Stimulated activated CD4-positive, alpha-beta T cell treated with anti-CD3 and anti-CD28 coated beads, TNF-alpha, amount 100 ng/mL, for 48 hours (primary cell): ENCODE results near the gene NTNG1.
"Not testable (repeated sequence)": the region's sequence is repeated elsewhere in the genome, so short reads cannot be mapped to it uniquely, and the experiment has no call there.

Experiments
- DNase-seq, 3 donors: peaks; one replicate each; pipeline ENCODE4 v3.0.0-alpha.2; 2020; ENCODE audit warnings: low read depth in 3 of 3

NTNG1 gene

DNA sequence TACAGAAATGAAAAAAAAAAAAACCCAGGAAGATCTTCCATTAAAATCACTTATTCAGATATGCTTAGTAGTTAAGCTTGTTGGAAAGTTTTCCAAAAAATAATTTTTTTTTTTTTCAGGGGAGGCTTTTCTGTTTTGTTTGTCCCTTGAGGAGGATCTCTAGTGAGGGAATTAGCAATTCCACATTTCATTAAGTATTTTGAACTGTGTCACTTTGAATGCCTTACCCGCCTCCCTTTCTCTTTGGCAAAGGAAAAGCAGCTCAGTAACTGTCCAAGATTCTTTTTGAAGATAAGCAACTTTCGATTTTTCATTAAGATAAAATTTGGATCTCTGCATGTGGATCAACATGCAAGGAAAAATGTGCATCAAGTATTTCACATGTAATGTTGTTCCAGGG lies 1.8 kb downstream of the NTNG1 start:
- DNase-seq = no peak

DNA sequence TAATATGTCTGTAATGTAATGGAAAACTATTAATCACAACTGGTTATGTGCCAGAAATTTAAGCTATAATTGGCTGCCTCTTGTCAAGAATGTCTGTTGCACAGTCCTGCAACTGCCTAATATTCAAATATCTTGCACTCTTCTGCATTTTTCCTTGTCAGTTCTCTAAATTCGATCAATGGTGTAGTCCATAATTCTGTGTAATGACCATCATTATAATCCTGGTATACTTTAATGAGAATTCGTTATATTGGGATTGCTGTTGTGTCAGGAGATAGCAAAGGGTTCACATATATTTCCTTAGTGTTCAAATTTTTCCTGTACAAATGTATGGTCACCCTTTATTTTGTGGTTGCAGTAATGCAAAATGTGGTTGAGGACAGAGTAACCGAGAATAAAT lies 4.8 kb downstream of the NTNG1 start:
- DNase-seq = no peak

DNA sequence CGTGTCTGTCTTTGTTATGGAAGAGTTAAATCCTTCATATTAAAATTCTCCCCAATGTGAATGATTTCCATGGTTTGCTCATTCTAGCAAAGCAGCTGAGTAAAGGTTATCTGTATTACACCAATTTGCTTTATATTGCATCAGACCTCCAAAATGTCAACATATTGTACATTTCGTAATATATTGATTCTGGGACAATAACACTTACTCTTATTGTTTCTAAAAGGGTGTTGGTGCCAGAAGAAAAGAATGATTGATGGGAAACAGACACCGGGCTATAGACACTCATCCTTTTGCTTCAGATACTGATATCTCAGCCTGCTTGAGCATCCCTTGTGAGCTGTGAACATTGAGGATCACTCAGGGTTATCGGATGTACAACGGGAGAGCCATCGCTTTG lies 7.0 kb downstream of the NTNG1 start:
- no peak for DNase-seq

DNA sequence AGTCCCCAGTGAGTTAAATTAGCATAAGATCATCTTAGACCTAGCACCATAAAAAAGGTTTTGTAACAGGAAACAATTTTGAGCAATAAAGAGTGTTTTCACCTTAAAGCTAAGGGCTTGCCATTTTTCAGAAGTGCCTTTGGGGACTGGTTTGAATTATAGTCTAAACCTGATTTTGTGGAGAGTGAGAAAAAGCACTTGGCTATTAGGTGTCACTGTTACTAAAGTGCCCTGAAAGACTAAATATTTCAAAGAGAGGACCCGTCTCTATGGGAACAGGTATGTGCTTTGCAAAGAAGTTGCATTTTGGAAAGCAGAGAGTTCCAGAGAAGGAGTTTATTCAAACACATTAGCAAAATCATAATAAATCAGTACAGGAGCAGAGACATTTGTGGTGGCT lies 9.1 kb downstream of the NTNG1 start:
- no peak for DNase-seq

DNA sequence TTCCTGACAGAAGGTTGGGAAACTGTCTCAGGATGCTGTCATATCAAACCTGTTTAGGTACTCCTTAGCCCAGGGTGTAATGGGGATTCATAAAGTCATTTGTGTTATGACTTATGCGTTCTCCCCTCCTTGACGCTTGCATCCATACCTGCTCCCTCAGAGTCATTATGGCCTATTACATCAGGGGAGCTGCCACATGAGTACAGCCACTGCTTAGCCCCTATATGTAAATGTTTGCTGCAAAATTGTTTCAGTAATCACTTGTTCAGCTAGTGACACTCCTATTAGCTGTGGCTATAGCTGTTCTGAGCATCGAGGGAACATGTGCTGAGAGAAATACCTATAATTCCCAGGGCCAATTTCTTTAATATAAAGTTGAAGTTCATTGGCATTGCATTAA lies 10.5 kb downstream of the NTNG1 start:
- no peak for DNase-seq

DNA sequence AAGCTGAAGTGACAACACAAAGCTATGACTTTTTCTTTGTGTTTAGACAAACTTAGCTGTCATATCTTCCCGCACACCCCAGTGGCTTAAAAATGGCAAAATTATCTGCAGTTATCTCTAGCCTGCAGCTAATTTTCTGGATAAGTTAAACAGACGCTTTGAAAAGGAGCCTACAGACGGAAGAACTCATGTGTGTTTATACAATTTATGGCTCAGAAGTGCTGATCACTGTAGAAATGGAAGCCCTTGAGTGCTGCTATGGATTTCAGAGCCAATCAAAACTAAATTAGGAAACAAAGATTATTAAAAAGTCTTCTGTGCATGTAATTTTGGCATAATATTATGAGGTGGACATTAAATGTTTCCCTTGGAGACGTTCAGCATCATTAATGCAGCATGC lies 11.6 kb downstream of the NTNG1 start:
- DNase-seq = no peak

DNA sequence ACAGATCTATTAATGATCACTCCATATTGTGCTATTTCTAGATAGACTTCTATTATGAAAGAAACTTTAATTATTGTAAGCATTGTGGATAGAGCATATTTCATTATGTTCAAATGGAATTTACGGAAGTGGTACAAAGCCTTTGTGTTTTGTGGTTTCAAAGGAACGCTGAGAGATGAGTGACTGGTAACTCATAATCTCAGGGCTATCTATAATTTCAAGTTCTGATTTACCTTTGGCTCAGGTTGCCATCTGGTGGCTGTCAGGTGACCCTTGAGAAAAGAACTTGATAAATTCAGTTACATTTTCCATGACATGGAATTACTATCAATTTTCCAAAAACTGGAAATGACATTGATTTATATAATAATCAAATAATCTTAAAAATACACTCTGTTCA lies 12.2 kb downstream of the NTNG1 start:
- DNase-seq = no peak

DNA sequence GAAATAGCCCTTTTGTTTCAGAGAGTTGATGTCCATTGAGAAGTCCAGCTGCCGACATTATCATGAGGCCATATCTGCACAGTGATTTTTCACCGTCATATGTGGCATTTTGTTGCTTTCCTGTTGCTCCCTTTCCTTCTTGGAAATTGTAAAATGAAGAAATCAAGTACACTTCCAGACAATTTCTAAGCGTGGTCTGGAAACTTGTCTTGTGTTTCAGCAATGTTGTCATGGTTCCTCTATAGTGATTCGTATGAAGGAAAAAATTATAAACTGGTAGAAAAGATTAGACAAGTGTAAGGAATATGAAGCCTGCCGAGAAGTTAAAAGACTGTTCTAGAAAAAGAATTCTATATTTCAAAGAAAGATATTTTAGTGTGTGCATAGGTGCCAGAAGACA lies 17.7 kb downstream of the NTNG1 start:
- DNase-seq = no peak

DNA sequence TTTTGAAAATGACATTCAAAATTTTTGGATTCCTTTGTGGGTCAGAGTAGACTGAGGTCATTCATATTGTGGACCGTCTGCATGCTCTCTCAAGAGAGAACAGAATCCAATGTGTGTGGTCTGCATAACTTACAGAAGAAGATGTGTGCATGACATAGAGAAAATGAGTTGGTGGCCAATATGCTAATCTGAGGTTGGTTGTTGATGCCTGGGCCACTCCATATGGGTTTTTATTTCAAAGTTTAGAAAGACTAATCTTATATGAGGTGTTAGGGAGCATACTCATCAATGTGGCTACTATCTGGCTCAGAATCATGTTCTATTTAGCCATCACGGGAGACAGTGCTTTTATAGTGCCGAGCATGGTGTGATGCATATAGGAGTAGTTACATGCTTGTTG lies 18.2 kb downstream of the NTNG1 start:
- no peak for DNase-seq

DNA sequence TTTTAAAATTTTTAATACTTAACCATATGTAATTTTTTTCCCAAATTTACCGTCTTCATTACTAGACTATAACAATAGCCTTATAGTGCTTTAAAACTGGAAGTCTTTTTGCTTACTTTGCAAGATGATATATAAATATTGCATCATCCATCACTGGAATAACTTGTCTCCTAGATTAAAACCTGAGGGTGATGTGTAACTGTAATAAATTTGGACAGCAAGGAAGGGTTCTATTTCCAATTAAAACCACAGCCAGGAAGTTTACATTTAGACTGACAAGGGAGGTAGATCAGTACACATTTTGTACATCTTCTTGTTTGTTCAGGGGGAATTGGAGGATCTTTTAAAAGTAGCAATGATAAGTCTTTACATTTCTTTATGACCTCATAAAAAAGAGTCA lies 21.9 kb downstream of the NTNG1 start:
- no peak for DNase-seq

DNA sequence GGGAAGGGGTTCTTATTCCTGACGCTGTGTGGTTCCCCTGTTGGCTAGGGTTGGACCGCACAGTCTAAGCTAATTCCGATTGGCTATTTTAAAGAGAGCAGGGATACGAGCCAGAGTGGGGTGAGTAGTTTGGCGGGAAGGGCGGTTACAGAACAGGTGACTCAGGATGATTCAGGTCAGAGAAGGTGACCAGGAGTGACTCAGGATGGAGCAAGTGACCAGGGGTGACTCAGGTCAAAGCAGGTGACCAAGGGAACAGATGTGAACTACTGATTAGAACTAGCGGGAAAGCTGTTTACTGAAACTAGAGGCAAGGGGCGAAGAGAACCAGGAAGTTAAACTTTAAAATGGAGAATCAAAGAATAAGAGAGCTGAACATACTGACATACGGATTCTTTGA lies 24.1 kb downstream of the NTNG1 start:
- DNase-seq = not testable (repeated sequence)

DNA sequence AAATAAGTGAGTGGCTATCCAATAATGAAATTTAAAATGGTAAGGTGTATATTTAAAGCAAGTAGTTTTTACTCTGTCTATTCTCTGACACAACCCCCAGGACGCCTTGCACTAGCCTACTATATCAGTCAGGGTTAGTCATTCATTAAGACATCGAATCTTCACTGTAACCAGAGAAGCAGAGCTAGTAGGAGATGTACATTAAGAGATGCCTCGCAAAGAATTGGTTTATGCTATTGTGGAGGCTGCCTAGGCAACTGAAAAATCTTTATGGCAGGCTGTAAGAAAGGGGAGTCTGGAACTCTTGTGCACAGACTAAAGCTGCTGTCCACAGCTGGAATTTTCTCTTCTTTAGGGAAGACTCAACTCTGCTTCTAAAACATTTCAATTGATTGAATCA lies 28.8 kb downstream of the NTNG1 start:
- DNase-seq = no peak

DNA sequence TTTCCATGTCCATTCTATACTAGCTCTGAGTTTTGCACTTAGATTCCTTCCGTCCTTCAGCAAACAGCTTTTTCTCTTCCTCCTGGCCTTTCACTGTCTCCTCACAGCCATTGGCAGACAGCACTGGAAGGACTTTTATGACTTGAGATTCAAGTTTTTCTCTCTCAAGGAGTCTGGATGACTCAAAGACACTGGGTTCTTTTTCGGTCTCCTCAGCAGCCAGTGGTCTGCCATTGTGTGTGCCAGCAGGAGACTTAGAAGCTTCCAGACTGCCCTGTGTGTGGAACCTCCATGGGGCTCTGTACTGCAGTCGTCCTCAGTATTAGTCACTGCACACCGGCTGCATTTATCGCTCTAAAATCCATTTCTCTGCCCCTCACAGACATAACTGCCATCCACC lies 30.5 kb downstream of the NTNG1 start:
- DNase-seq = no peak

DNA sequence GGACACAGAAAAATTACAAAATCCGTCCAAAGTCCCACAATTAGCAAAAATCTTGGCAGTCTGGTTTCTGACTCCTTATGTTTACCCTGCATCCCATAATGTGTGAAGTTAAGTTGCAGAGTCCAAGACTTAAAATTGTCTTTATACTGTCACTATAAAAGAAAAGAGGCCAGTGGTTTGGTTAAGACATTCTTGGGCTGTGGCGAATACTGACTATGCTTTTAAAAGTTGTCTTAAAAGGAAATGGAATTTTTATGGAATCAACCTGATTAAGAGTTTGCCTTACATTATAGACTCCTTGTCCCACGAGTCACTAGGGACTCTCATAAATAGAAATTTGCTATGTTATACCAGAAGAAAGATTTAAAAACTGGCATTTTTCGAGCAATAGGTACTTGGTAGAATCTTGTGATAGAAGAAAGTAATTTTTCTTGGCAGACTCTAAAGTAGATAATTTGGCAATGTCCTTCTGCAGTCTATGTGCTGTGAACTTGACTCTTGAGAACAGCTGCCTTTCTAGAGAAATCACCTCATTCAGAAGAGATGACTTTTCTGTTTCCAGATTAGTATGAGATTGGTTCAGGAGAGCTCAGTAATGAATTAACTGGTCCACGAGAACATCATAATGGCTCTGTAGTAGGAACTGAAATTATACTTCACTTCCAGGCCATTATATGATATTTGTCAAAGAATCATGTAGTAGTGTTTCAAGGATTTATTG lies 31.8 kb downstream of the NTNG1 start:
- DNase-seq = no peak

DNA sequence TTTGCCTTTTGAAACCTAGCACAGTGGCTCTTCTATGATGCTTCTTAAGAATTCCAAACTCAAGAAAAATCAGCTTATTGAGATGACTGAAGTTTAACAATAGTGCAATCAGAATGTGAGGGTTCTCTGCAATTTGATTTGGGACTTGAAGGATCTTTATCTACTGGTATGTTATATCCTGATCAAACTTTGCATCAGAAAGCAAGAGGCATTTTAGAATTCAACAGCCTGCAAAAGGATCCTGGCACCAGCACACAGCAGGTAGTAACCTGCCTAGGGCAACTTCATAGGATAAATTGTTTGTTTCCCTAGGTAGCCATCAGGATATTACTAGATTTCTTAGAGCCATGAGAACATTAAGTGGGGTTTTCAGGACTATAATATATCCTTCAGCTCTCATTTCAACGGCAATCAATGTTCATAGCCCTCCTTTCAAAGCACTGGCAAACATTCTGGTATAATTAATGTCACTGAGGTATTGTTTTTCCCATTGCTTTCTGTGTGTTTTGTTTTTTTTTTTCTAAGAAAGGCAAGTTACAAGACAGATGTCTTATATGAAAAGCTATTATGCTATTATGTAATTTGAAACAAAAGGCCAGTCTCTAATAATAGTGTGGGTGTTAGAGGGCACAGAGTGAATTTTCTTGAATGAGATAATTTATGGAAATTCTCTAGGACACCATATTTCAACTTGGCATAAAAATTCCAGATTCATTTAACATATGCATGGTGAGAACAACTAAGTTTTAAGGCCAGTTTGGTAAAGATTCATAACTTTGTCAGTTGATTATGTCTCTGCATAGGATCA lies 34.5 kb downstream of the NTNG1 start:
- DNase-seq = no peak

DNA sequence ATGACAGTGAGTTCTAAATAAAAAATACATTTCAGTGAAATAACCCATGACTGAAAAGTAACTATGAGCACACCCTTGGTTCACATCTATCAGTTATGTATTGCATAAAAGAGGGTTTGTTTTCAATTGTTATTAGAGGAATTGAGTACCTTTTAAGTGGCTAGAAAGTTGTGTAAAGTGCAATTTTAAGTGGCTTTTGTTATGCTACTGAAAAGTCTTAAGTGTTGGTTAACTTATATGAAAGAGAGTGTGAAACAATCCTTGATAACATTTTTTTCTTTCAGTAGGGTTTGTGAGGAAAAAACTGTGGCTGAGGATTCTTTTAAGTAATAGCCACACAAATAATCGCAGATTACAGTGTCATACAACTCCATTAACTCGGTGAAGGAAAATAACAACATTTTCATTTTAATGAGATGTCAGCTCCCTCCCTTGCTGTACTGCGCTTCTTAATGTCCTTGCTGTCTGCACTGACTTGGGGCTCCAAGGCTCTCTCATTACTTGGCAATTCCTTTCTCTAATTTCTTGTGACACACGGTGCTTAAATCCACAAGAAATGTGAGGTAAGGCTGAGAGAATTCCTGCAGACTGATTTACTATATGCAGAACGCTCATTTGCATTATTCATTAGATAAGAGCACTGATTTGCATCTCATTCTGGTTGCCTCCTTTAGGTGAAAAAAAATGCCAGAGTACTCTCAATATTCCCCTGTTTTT lies 40.6 kb downstream of the NTNG1 start:
- DNase-seq = no peak

DNA sequence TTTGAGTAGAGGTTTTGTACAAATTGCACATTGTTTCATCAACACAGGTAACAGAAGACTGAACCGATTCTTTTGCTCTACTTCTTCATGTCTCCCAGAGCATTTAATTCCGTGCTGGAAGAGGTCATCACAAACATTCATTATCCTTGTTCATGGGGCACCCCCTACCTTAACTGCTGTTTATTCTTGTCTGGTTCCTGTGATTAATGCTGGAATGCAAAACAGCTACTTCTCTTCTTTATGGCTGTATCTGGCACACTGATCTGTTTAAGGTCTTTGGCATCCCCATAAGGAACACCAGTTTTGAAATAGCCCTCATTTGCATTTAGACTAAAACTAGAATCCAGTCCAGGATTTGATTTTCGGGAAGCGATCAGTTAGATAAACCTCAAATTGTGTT lies 42.2 kb downstream of the NTNG1 start:
- DNase-seq = no peak

DNA sequence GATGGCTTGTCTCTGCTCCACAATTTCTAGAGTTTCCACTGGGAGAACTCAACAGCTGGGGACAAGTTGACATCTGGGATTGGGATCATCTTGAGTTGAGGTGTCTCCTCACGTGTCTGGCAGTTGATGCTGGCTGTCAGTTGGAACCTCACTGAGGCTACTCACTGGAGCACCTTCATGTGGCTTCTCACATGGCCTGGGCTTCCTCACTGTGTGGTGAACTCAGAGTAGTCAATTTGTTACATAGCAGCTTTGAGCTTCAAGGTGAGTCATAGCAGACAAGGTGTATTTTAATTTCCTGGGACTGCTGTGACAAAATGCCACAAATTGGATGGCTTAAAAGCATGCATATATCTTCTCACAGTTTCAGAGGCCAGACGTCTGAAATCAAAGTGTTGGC lies 44.0 kb downstream of the NTNG1 start:
- no peak for DNase-seq

DNA sequence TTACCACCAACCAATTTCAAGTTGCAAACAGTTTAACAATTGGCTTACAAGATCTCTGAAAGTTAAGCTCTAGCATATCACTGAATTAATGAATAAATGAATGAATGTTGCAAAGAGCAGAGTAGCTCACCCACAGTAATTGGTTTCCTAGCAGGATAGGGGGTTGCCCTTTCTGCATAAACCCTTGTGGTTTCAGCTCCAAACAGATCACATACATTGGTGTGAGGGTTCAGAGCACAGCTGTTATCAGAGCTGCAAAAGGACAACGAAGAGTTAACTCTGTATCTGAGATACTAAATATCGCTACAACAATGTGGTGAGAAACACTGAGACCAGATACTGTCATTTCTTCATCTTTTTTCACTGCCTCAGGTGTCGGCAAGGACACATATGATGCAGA lies 46.6 kb downstream of the NTNG1 start:
- DNase-seq = no peak

DNA sequence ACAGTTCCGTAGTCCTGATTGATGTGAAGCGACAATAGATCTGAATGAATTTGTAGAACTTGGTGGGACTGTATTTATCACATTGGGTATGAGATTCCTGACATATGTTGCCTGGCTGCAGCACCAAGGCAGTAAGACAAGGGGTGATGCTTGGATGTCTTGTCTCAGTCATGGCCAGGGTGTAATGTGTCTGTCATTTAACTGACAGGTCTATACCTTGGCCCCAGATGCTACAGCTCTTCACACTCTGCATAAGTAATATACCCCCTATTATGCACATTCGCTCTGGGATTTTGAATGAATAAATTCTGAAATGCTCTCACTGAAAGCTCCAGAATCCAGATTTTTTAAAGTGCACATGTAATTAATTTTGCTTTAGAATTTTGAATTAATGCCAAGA lies 47.3 kb downstream of the NTNG1 start:
- no peak for DNase-seq

DNA sequence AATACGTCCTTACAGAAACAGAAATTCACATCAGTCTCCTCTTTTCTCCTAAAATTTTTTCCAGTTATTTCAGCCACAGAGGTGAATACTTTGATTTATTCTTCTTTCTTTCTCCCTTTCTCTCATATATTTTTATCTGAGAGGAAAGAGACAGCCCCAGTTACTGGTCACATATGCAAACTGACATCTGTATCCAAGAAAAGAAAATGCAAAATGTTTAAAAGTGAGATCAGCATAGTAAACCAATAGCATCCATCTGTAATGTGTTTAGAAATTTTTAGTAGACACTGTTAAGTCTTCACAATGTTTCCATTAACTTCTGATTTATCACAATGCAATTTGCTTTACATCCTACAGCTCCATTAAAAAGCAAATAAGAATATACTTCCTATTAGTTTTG lies 53.5 kb downstream of the NTNG1 start:
- no peak for DNase-seq

DNA sequence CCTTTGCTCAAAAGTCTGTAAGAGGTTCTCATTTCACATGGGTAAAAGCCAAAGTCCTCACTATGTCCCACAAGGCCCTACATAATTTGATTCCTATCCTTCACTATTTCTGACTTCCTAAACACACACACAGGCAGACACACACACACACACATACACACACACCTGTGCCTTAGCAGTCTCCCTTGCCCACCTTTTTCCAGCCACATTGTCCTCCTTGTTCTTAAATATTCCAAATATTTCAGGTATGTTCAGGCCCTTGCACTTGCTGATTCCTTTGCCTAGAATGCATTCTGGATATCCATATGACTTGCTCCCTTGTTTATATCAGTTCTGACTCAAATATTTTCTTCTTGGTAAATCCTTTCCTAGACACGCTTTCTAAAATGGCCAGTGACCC lies 54.6 kb downstream of the NTNG1 start:
- DNase-seq = no peak

DNA sequence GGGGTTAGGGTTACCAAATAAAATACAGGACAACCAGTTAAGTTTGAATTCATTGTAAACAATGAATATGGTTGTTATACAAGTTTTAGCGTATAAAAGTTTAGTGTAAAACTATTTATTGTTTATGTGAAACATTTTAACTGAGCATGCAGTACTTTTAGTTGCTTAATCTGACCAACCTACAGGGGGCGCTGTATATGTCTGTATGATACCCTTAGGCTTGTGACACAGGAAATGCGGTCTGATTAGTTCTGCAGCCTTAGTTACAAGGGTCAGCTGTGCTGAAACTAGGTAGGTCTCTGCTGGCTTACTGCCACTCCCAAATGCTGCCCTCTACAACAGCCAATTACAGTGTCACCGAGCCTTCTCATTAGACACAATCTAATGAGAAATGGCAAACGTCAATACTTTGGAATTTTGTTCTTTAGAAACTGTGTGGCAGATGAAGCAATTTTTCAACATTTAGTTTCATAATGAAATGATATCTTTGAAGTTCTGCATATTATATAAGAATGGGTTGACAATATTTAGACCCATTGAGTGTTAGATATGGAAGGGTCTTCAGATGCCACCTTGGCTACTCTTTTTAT lies 56.2 kb downstream of the NTNG1 start:
- DNase-seq = peak in 2 of 3 donors; percentile 1 to 11
